Right atrium auricular region (tissue), 2 donors: ENCODE data around the gene DRAM2. TPM values are rescaled to one million over a fixed set of nuclear protein-coding genes. Genes with fewer than 3 reads are reported as not detected.
"Not testable (repeated sequence)": the region's sequence is repeated elsewhere in the genome, so short reads cannot be mapped to it uniquely, and the experiment has no call there.

Experiments
- DNase-seq: peaks from one replicate; pipeline ENCODE4 v3.0.0-alpha.2; 2019; ENCODE audit warnings: low spot score
- H3K27ac ChIP-seq, 2 donors: fragments of 200-600 bp; sonication (generic); 1 replicate in 1 of 2; 2 replicates in 1 of 2; pipeline ENCODE4 v1.5.1; 2016 to 2019
- H3K27me3 ChIP-seq, 2 donors: fragments of 200-600 bp; sonication (generic); one replicate each; pipeline versions ENCODE4 v1.5.1 to v1.6.0; 2017 to 2019
- H3K36me3 ChIP-seq: fragments of 200-600 bp; sonication (generic); one replicate; pipeline ENCODE4 v1.5.1; 2016
- H3K4me1 ChIP-seq, 2 donors: fragments of 200-600 bp; sonication (generic); one replicate each; pipeline versions ENCODE4 v1.5.1 to v1.6.0; 2017 to 2019
- H3K4me3 ChIP-seq, 2 donors: fragments of 200-600 bp; sonication (generic); 1 replicate in 1 of 2; 2 replicates in 1 of 2; pipeline ENCODE4 v1.5.1; 2017 to 2019; ENCODE audit warnings: mild to moderate bottlenecking in 1 of 2, moderate library complexity in 1 of 2
- H3K9me3 ChIP-seq, 2 donors: fragments of 200-600 bp; sonication (generic); one replicate each; pipeline ENCODE4 v1.5.1; 2019
- total RNA-seq, 2 donors: library from RNA; depleted of rRNA; stranded (reverse); fragments of >200 nt; gene quantifications; one replicate each; pipeline ENCODE4 v1.1.0, GENCODE V29; 2016
- TF ChIP-seq, protein P1 (sequence below), 2 donors: fragments of 200-600 bp; sonication (generic); IDR thresholded peaks; one replicate each; pipeline ENCODE4 v1.5.1; 2019; ENCODE audit warnings: antibody characterized with exemption in 2 of 2

Gene DRAM2
- total RNA-seq, 2 donors from 2014 or later, result 33.0 to 56.4 TPM

DNA sequence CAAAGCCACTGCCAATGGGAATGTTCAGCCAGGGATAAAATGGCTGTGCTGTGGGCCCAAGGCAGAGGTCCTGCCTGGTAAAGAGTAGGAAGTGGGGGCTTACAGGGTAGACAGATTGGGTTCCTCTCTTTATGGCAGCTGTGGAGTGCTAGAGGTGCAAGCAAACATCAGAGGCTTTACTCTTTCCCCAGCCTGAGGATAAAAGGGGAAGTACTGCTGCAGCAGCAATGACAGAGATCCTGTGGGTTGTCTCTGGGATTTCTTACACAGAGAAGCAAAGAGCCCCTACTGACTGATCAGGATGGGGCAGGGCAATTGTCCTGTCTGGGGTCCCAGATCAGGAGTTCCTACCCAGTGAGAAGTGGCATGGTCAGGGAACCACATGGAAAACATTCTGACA, 54.2 kb downstream of the DRAM2 start:
- H3K27me3 ChIP-seq, result no peaks in the 10 kb centered on the region
- no peak overlapping the region for H3K4me3 ChIP-seq
- no peaks in the 10 kb centered on the region for H3K9me3 ChIP-seq
- no peaks in the 10 kb centered on the region for H3K36me3 ChIP-seq
- TF ChIP-seq, protein P1, sequence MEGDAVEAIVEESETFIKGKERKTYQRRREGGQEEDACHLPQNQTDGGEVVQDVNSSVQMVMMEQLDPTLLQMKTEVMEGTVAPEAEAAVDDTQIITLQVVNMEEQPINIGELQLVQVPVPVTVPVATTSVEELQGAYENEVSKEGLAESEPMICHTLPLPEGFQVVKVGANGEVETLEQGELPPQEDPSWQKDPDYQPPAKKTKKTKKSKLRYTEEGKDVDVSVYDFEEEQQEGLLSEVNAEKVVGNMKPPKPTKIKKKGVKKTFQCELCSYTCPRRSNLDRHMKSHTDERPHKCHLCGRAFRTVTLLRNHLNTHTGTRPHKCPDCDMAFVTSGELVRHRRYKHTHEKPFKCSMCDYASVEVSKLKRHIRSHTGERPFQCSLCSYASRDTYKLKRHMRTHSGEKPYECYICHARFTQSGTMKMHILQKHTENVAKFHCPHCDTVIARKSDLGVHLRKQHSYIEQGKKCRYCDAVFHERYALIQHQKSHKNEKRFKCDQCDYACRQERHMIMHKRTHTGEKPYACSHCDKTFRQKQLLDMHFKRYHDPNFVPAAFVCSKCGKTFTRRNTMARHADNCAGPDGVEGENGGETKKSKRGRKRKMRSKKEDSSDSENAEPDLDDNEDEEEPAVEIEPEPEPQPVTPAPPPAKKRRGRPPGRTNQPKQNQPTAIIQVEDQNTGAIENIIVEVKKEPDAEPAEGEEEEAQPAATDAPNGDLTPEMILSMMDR (IDR thresholded peaks at IDR 0.05), result no peak
- no peak overlapping the region for H3K27ac ChIP-seq
- H3K4me1 ChIP-seq, result no peaks in the 10 kb centered on the region
- DNase-seq, result no peak

DNA sequence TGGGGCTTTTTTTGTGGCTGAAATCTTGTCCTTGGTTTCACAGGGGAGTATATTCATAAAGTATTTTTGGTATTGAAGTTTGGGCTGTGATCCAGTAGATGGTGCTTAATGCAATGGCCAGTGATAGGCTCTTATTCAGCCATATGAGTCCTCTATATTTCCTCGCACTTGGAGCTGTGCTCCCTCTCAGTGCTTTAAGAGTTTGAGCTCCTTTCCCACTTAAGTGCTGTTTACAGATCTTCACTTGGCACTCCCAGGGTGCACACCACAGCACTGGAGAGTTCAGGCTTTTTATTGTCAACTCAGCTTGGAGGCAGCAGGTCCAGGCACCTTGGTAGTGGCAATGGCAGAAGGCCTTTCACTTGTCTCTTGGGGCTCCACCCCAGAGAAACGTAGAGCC, 54.9 kb downstream of the DRAM2 start:
- H3K27me3 ChIP-seq, result no peaks in the 10 kb centered on the region
- H3K27ac ChIP-seq, result no peak overlapping the region
- no peaks in the 10 kb centered on the region for H3K36me3 ChIP-seq
- TF ChIP-seq, protein P1 (IDR thresholded peaks at IDR 0.05), result no peak
- DNase-seq, result no peak
- H3K9me3 ChIP-seq, result no peaks in the 10 kb centered on the region
- H3K4me1 ChIP-seq, result no peaks in the 10 kb centered on the region
- no peak overlapping the region for H3K4me3 ChIP-seq

DNA sequence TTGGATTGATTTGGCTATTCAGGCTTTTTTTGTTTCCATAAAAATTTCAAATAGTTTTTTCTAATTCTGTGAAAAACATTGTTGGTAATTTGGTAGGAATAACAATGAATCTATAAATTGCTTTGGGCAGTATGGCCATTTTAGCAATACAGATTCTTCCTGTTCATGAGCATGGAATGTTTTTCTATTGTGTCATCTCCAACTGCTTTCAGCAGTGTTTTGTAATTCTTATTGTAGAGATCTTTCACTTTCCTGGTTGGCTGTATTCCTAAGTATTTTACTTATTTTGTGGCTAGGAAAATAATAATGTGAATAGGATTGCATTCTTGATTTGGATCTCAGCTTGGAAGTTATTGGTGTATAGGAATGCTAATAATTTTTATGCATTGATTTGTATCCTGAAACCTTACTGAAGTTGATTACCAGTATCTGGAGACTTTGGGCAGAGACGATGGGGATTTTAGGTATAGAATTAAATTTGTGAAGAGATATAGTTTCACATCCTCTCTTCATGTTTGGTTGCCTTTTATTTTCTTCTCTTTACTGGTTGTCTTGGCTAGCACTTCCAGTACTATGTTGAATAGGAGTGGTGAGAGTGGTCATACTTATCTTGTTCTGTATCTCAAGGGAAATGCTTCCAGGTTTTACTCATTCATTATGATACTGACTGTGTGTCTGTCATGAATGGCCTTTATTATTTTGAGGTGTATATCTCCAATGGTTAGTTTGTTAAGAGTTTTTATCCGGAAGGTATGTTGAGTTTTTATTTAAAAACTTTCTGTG, 57.3 kb downstream of the DRAM2 start:
- Histone ChIP-seq H3K27ac (no peak overlapping the region), H3K36me3 (no peaks in the 10 kb centered on the region), H3K4me3 (no peak overlapping the region), H3K27me3 (no peaks in the 10 kb centered on the region), H3K4me1 (no peaks in the 10 kb centered on the region), H3K9me3 (peaks cover 0 to 8% of the 10 kb centered on the region in 2 donors)
- no peak for DNase-seq
- TF ChIP-seq, protein P1 (IDR thresholded peaks at IDR 0.05), result no peak

DNA sequence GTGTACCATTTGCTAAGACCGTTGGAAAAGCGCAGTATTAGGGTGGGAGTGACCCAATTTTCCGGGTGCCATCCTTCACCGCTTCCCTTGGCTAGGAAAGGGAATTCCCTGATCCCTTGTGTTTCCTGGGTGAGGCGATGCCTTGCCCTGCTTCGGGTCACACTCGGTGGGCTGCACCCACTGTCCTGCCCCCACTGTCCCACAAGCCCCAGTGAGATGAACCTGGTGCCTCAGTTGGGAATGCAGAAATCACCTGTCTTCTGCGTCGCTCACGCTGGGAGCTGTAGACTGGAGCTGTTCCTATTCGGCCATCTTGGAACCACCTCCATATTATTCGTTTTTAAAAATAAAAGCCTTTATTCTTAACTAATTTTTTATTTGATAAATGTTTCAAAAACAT, 60.6 kb downstream of the DRAM2 start:
- H3K36me3 ChIP-seq, H3K4me3 ChIP-seq, H3K9me3 ChIP-seq, DNase-seq, H3K27ac ChIP-seq, H3K27me3 ChIP-seq, H3K4me1 ChIP-seq: not testable (repeated sequence)

DNA sequence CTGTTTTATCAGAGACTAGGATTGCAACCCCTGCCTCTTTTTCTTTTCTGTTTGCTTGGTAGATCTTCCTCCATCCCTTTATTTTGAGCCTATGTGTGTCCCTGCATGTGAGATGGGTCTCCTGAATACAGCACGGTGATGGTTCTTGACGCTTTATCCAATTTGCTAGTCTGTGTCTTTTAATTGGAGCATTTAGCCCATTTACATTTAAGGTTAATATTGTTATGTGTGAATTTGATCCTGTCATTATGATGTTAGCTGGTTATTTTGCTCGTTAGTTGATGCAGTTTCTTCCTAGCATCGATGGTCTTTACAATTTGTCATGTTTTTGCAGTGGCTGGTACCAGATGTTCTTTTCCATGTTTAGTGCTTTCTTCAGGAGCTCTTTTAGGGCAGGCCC, 62.6 kb downstream of the DRAM2 start:
- not testable (repeated sequence) for DNase-seq

More for the DNA sequence above, 62.6 kb downstream of the DRAM2 start:
- H3K27ac ChIP-seq, H3K4me3 ChIP-seq, H3K36me3 ChIP-seq, H3K27me3 ChIP-seq, H3K9me3 ChIP-seq, H3K4me1 ChIP-seq: not testable (repeated sequence)

Other genes starting within 250 kb of the DRAM2 start
- 10 to 100 TPM in 1 of 2 donors, 1 to 10 TPM in 1; 9.2 to 15.7 TPM for gene LRIF1, start 176.2 kb downstream of the DRAM2 start, total RNA-seq
- 10 to 100 TPM; 11.6 to 14.0 TPM for gene CEPT1, start 130 bp upstream of the DRAM2 start, total RNA-seq
- 1 to 10 TPM; 1.7 to 5.7 TPM for gene DENND2D, start 60.6 kb upstream of the DRAM2 start, total RNA-seq
- gene CHI3L2, start 87.6 kb upstream of the DRAM2 start, total RNA-seq, result 1 to 10 TPM in 1 of 2 donors, under 1 TPM in 1; 0.52 to 9.9 TPM
- gene CHIA, start 150.8 kb upstream of the DRAM2 start, total RNA-seq, result not detected